Lower lobe of right lung (tissue), 2 donors: ENCODE data around the gene GUCY2C. TPM values are rescaled to one million over a fixed set of nuclear protein-coding genes. Genes with fewer than 3 reads are reported as not detected.

ENCODE experiments used
- ATAC-seq, 2 donors: fragments of 200-7000 bp; cut with Tn5 transposase; one replicate each; pipeline ENCODE4 v1.9.1; 2020 to 2022; ENCODE audit warnings: mild to moderate bottlenecking in 2 of 2, moderate library complexity in 2 of 2
- DNase-seq: peaks from one replicate; pipeline ENCODE4 v3.0.0-alpha.2; 2020
- H3K27ac ChIP-seq: fragments of 200-600 bp; one replicate; pipeline ENCODE4 v1.8.0; 2022
- H3K27me3 ChIP-seq: fragments of 200-600 bp; one replicate; pipeline ENCODE4 v1.8.0; 2022; ENCODE audit warnings: low read depth
- H3K36me3 ChIP-seq: fragments of 200-600 bp; one replicate; pipeline ENCODE4 v1.8.0; 2022; ENCODE audit warnings: mild to moderate bottlenecking
- H3K4me1 ChIP-seq: fragments of 200-600 bp; one replicate; pipeline ENCODE4 v1.8.0; 2022
- H3K4me3 ChIP-seq: fragments of 200-600 bp; one replicate; pipeline ENCODE4 v1.8.0; 2022; ENCODE audit warnings: mild to moderate bottlenecking
- H3K9me3 ChIP-seq: fragments of 200-600 bp; one replicate; pipeline ENCODE4 v1.8.0; 2022
- CTCF ChIP-seq: fragments of 200-600 bp; IDR thresholded peaks from one replicate; pipeline ENCODE4 v1.8.0; 2022; ENCODE audit warnings: antibody characterized with exemption, mild to moderate bottlenecking
- intact Hi-C: fragments of 100-400 bp; cut with DNase I; formaldehyde crosslinking; loops from one replicate; pipeline ENCODE4 v1.11.0; 2022
- total RNA-seq: library from RNA; stranded (reverse); fragmentation: NEBNext Ultra II Directional; extraction: Animal tissue kit (Norgen Biotek cat#: 25700); gene quantifications from one replicate; pipeline ENCODE4 v1.2.1, GENCODE V29; 2021
- donor health status: DM: no; HTN: yes; CAD: no; lungs with severe emphysema.

GUCY2C gene
- total RNA-seq, 1 donor from 2014 or later: not detected

DNA sequence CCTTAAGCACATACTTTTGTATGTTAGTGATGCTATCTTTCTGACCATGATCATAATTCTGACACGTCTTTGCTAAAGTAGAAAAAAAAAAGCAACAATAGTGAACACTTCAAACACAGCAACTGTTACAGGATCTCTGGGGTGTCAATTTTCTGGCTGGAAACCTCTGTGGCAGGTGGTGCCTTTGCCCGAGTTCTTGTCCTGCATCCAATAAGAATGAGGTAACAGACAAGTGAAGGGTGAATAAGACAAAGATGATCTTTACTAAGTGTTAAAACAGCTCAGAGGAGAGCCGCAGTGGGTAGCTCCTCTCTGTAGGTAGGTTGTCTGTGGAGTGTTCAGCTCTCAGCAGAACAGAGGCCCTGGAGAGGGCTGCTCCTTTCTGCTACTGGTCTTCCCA is 107.8 kb downstream of the GUCY2C start:
- no peak overlapping the region for H3K27ac ChIP-seq
- no peaks in the 10 kb centered on the region for H3K27me3 ChIP-seq
- DNase-seq (no peak), ATAC-seq (no peak)
- no peak overlapping the region for H3K4me3 ChIP-seq
- no peaks in the 10 kb centered on the region for H3K9me3 ChIP-seq
- intact Hi-C loops: no loop called here
- no peaks in the 10 kb centered on the region for H3K4me1 ChIP-seq
- TF ChIP-seq CTCF: no peak
- no peaks in the 10 kb centered on the region for H3K36me3 ChIP-seq

DNA sequence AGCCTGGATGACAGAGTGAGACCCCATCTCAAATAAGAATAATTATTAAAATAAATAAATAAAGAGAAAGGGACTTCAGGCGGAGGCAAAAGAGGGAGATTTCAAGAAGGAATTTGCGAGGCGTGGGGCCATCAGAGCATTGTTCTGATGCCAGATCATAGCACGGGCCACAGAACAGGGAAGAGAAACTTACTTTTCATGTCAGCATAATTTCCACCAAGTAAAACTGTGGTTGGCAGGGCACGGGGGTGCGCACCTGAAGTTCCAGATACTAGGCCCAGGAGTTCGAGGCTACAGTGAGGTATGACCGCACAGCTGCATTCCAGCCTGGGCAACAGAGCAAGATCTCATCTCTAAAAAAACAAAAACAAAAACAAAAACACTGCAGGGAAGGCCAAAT is 117.8 kb downstream of the GUCY2C start:
- H3K4me3 ChIP-seq: no peak overlapping the region
- ATAC-seq: no peak
- intact Hi-C loops: no loop called here
- no peak overlapping the region for H3K27ac ChIP-seq
- no peaks in the 10 kb centered on the region for H3K27me3 ChIP-seq
- H3K9me3 ChIP-seq: no peaks in the 10 kb centered on the region
- H3K36me3 ChIP-seq: no peaks in the 10 kb centered on the region
- H3K4me1 ChIP-seq: peaks cover 10% of the 10 kb centered on the region
- DNase-seq: no peak
- no peak for TF ChIP-seq CTCF

GRCh38 chr12:14577344-14577743 is 119.1 kb downstream of the GUCY2C start:
- no peaks in the 10 kb centered on the region for H3K36me3 ChIP-seq
- no peaks in the 10 kb centered on the region for H3K9me3 ChIP-seq
- no peak for TF ChIP-seq CTCF
- peaks cover 10% of the 10 kb centered on the region for H3K4me1 ChIP-seq
- H3K27me3 ChIP-seq: no peaks in the 10 kb centered on the region
- intact Hi-C loops: no loop called here
- H3K27ac ChIP-seq: no peak overlapping the region
- DNase-seq (no peak), ATAC-seq (peak; percentile 88 to 89)
- no peak overlapping the region for H3K4me3 ChIP-seq

- intact Hi-C loops: no loop called here
- no peaks in the 10 kb centered on the region for H3K36me3 ChIP-seq
- no peaks in the 10 kb centered on the region for H3K9me3 ChIP-seq
- H3K4me1 ChIP-seq: peaks cover 10% of the 10 kb centered on the region
- no peaks in the 10 kb centered on the region for H3K27me3 ChIP-seq
- no peak overlapping the region for H3K27ac ChIP-seq
- H3K4me3 ChIP-seq: no peak overlapping the region
- no peak for ATAC-seq
- DNase-seq: no peak
- no peak for TF ChIP-seq CTCF
Measured at GRCh38 chr12:14576896-14577295, 119.5 kb downstream of the GUCY2C start.

DNA sequence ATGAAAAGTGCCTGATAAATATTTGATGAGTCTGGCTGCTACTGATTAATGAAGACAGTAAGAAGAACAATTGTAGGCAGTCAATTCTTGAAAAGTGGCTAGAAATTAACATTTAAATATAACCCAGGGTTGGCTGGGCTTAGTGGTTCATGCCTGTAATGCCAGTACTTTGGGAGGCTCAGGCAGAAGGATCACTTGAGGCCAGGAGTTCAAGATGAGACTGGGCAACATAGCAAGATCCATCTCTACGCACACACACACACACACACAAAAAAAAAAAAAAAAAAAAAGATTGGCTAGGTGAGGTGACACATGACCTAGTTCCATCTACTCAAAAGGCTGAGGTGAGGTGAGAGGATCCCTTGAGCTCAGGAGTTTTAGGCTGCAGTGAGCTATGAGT is 120.8 kb downstream of the GUCY2C start:
- no peaks in the 10 kb centered on the region for H3K36me3 ChIP-seq
- DNase-seq: no peak
- no peaks in the 10 kb centered on the region for H3K9me3 ChIP-seq
- ATAC-seq: no peak
- no peak for TF ChIP-seq CTCF
- intact Hi-C loops: no loop called here
- no peaks in the 10 kb centered on the region for H3K27me3 ChIP-seq
- H3K4me3 ChIP-seq: no peak overlapping the region
- no peak overlapping the region for H3K27ac ChIP-seq
- H3K4me1 ChIP-seq: peaks cover 10% of the 10 kb centered on the region

DNA sequence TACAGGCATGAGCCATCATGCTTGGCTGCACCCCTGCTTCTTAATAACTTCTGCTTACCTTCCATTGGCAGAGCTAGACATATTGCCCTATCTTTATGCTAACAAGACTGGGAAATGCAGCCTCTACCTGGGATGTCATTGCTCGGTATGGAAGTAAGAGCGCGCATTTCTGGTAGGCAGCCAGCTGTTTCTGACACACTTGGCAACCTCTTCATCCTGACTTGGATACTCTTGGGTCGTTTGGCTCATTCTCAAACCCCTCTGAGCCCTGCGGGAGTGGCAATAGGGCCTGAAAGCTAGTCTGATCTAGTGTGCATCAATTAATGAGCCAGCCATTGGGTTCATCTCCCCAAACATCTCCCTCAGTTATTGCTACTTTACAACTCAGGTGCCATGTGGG is 123.3 kb downstream of the GUCY2C start:
- Histone ChIP-seq H3K27ac (no peak overlapping the region), H3K4me3 (no peak overlapping the region), H3K9me3 (no peaks in the 10 kb centered on the region), H3K36me3 (no peaks in the 10 kb centered on the region), H3K27me3 (no peaks in the 10 kb centered on the region), H3K4me1 (peaks cover 7% of the 10 kb centered on the region)
- ATAC-seq (no peak), DNase-seq (no peak)
- TF ChIP-seq CTCF: no peak
- intact Hi-C loops: no loop called here
